Trophoblast cell (in vitro differentiated cells and primary cell): ENCODE results near the gene GFPT2.

Source experiments
- DNase-seq, 2 donors: peaks; one replicate each; pipeline ENCODE4 v3.0.0-alpha.2; 2016
- H2AFZ ChIP-seq: 2 replicates; pipeline ENCODE4 v1.6.1; 2013; ENCODE audit warnings: low read length, moderate library complexity, mild to moderate bottlenecking; ENCODE audit not compliant: insufficient read depth, poor library complexity
- H2AK5ac ChIP-seq: 2 replicates; pipeline ENCODE4 v1.6.1; 2013; ENCODE audit warnings: mild to moderate bottlenecking, low read length
- H2BK120ac ChIP-seq: 2 replicates; pipeline ENCODE4 v1.6.1; 2013; ENCODE audit warnings: low read length, mild to moderate bottlenecking, moderate library complexity; ENCODE audit not compliant: insufficient read depth, poor library complexity
- H2BK12ac ChIP-seq: 2 replicates; pipeline ENCODE4 v1.6.1; 2013; ENCODE audit warnings: mild to moderate bottlenecking, low read length, moderate library complexity
- H2BK5ac ChIP-seq: 2 replicates; pipeline ENCODE4 v1.6.1; 2013; ENCODE audit warnings: low read length, low read depth, moderate library complexity, mild to moderate bottlenecking; ENCODE audit not compliant: poor library complexity
- H3K14ac ChIP-seq: 2 replicates; pipeline ENCODE4 v1.6.1; 2013; ENCODE audit warnings: mild to moderate bottlenecking, low read length
- H3K18ac ChIP-seq: 2 replicates; pipeline ENCODE4 v1.6.1; 2013; ENCODE audit warnings: mild to moderate bottlenecking, low read length
- H3K23ac ChIP-seq: 2 replicates; pipeline ENCODE4 v1.6.1; 2013; ENCODE audit warnings: low read length
- H3K27ac ChIP-seq: 2 replicates; pipeline ENCODE4 v1.5.1; 2013; ENCODE audit warnings: low read depth, mild to moderate bottlenecking, inconsistent platforms, low read length, moderate library complexity
- H3K27me3 ChIP-seq: 2 replicates; pipeline ENCODE4 v1.6.1; 2013; ENCODE audit warnings: inconsistent platforms, mild to moderate bottlenecking, low read length, moderate library complexity; ENCODE audit not compliant: insufficient read depth
- H3K36me3 ChIP-seq, 2 experiments: 1 replicate in 1 of 2; 2 replicates in 1 of 2; pipeline ENCODE4 v1.6.1; 2013; ENCODE audit warnings: low read length in 2 of 2, mild to moderate bottlenecking in 2 of 2, moderate library complexity in 1 of 2; ENCODE audit not compliant: insufficient read depth in 2 of 2, control insufficient read depth in 1 of 2
- H3K4ac ChIP-seq: 2 replicates; pipeline ENCODE4 v1.6.1; 2013; ENCODE audit warnings: low read depth, mild to moderate bottlenecking, low read length, moderate library complexity
- H3K4me1 ChIP-seq, 2 experiments: 1 replicate in 1 of 2; 2 replicates in 1 of 2; pipeline ENCODE4 v1.6.1; 2013; ENCODE audit warnings: low read length in 2 of 2, mild to moderate bottlenecking in 2 of 2, moderate library complexity in 1 of 2; ENCODE audit not compliant: insufficient read depth in 2 of 2, control insufficient read depth in 1 of 2
- H3K4me2 ChIP-seq: 2 replicates; pipeline ENCODE4 v1.6.1; 2013; ENCODE audit warnings: inconsistent platforms, mild to moderate bottlenecking, low read length, moderate library complexity
- H3K4me3 ChIP-seq: 2 replicates; pipeline ENCODE4 v1.5.1; 2013; ENCODE audit warnings: mild to moderate bottlenecking, low read depth, low read length, inconsistent platforms
- H3K79me1 ChIP-seq: one replicate; pipeline ENCODE4 v1.6.1; 2013; ENCODE audit warnings: low read length
- H3K79me2 ChIP-seq: 2 replicates; pipeline ENCODE4 v1.6.1; 2013; ENCODE audit warnings: low read length, mild to moderate bottlenecking; ENCODE audit not compliant: control insufficient read depth, insufficient read depth, poor library complexity
- H3K9ac ChIP-seq: 2 replicates; pipeline ENCODE4 v1.6.1; 2013; ENCODE audit warnings: mild to moderate bottlenecking, low read length
- H3K9me3 ChIP-seq: 2 replicates; pipeline ENCODE4 v1.6.1; 2013; ENCODE audit warnings: low read depth, mild to moderate bottlenecking, control low read depth, inconsistent platforms, low read length; ENCODE audit not compliant: insufficient read depth
- H4K12ac ChIP-seq: 2 replicates; pipeline ENCODE4 v1.6.1; 2013; ENCODE audit warnings: low read depth, mild to moderate bottlenecking, low read length, moderate library complexity
- H4K8ac ChIP-seq: 2 replicates; pipeline ENCODE4 v1.6.1; 2013; ENCODE audit warnings: low read depth, mild to moderate bottlenecking, low read length, moderate library complexity
- H4K91ac ChIP-seq: one replicate; pipeline ENCODE4 v1.6.1; 2013; ENCODE audit warnings: low read depth, mild to moderate bottlenecking, low read length, moderate library complexity
- WGBS: extraction: QIAGEN DNeasy Blood & Tissue Kit; methylation state at CpG from one replicate; pipeline ENCODE4 v1.1.7; 2013; ENCODE audit warnings: missing lambda C conversion rate; ENCODE audit not compliant: insufficient read length, insufficient coverage; ENCODE audit errors: extremely low coverage; 5-methylcytosine and 5-hydroxymethylcytosine counted together

GFPT2 gene

DNA sequence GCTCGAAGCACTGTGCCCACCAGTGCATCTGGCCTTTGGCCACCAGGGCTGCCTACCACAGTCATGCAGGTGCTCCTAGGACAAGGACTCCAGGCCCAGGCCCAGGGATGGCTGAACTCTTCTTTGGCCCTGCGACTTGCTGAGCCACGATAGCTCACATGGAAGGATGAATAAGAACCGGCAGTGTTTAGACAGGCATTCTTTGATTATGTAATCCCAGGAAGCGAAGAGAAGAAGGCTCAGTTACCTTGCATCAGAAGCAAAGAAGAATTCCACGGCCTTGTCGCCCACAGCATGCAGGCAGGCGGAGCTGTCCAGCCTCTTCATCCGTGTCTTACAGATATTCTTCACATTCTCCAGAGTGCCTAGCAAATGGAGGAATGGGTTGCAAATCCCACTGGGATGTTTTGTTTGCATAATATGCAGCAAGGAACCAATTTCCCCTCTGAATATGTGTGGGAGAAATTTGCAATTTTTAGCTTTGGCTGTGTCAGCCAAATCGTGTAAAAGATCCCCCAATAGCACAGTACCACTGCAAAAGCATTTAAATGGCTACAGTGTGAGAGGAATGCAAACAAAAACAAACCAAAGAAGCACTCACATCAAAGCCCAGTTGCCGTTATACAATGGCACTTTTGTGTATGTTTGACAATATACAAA is 29.1 kb downstream of the GFPT2 start:
- Histone ChIP-seq H3K79me2 (no peaks in the 10 kb centered on the region), H3K14ac (no peak overlapping the region), H4K12ac (no peak overlapping the region), H3K27ac (no peak overlapping the region), H3K9me3 (peaks cover 2% of the 10 kb centered on the region), H3K4me2 (no peak overlapping the region), H2BK5ac (no peak overlapping the region), H3K4ac (no peak overlapping the region), H3K4me3 (no peak overlapping the region), H3K27me3 (no peaks in the 10 kb centered on the region), H4K8ac (no peak overlapping the region), H2AFZ (no peak overlapping the region), H3K23ac (no peak overlapping the region), H3K18ac (no peak overlapping the region), H3K9ac (no peak overlapping the region), H4K91ac (no peak overlapping the region), H2BK12ac (no peak overlapping the region), H3K4me1 (no peaks in the 10 kb centered on the region), H2AK5ac (no peak overlapping the region), H2BK120ac (no peak overlapping the region), H3K79me1 (no peaks in the 10 kb centered on the region), H3K36me3 (no peaks in the 10 kb centered on the region)
- WGBS, result no CpG with 5 or more reads among the region's 11 CpGs
- peak; percentile 74 to 87 for DNase-seq

DNA sequence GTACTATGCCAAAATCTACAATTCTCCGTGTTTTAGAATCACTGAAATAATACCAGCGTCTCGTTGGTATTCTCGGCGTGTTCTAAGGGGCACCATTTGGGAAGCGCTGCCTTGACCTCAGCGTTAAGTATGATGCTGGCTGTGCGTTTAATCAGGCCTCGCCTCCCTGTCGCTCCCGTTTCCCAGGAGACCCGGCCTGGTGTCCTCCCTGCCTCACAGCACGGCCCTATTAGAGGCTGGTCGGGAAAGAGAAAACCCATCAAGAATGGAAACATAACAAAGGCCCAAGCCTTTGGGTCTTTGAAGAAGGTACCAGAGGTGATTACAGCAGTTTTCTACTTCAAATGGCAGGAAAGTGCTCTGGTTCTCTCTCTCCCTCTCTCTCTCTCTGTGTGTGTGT is 30.0 kb downstream of the GFPT2 start:
- no peaks in the 10 kb centered on the region for H3K79me1 ChIP-seq

DNA sequence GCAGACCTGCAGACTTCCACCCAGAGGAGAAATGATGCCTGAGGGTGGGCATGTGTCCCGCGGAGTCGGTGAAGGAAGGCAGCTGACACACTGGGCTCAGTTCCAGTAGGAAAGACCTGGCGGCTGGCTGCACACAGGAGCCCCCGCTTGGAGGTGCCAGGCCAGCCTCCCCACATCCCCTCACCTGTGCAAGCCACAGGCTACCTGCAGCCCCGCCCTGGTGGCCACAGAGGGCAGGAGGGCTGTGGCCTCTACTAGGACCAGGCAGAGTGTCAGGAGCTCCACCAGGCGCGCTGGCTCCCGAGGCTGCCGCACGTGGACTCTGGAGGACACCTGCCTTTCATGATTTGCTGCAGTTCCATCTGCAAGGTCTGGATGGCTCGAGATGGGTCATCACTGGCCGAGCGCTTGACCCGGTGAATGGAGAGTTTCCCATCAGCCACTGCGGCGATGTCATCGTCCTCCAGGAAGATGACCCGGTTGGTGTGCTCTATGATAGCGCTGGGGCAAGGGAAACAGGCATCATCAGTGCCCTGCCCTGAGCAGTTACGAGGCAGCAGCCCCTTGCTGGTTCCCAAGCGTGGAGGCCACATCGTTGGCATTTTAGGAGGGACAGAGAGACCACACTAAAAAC is 34.6 kb downstream of the GFPT2 start:
- H2BK120ac ChIP-seq, result no peak overlapping the region
- H3K4me3 ChIP-seq, result no peak overlapping the region
- no peak overlapping the region for H3K18ac ChIP-seq
- no peak overlapping the region for H2AFZ ChIP-seq
- WGBS, result no CpG with 5 or more reads among the region's 23 CpGs
- peaks cover 4% of the 10 kb centered on the region for H3K9me3 ChIP-seq
- no peak overlapping the region for H2BK5ac ChIP-seq
- no peak overlapping the region for H3K23ac ChIP-seq
- H4K8ac ChIP-seq, result no peak overlapping the region
- no peak overlapping the region for H2BK12ac ChIP-seq
- H3K14ac ChIP-seq, result no peak overlapping the region
- no peak overlapping the region for H3K4ac ChIP-seq
- no peaks in the 10 kb centered on the region for H3K27me3 ChIP-seq
- H4K91ac ChIP-seq, result no peak overlapping the region
- no peaks in the 10 kb centered on the region for H3K36me3 ChIP-seq
- no peak overlapping the region for H4K12ac ChIP-seq
- H3K79me2 ChIP-seq, result no peaks in the 10 kb centered on the region
- no peak overlapping the region for H3K27ac ChIP-seq
- DNase-seq, result no peak
- peaks cover 0 to 1% of the 10 kb centered on the region in 2 experiments for H3K4me1 ChIP-seq
- no peak overlapping the region for H3K9ac ChIP-seq
- H3K79me1 ChIP-seq, result no peaks in the 10 kb centered on the region
- no peak overlapping the region for H3K4me2 ChIP-seq
- no peak overlapping the region for H2AK5ac ChIP-seq

More for the DNA sequence above, 30.0 kb downstream of the GFPT2 start:
- Histone ChIP-seq H3K27ac (no peak overlapping the region), H3K4me3 (no peak overlapping the region), H3K4me1 (no peaks in the 10 kb centered on the region), H3K23ac (no peak overlapping the region), H3K9ac (no peak overlapping the region), H3K4me2 (no peak overlapping the region), H2BK120ac (no peak overlapping the region), H3K14ac (no peak overlapping the region), H3K27me3 (no peaks in the 10 kb centered on the region), H2AK5ac (no peak overlapping the region), H2AFZ (no peak overlapping the region), H2BK12ac (no peak overlapping the region), H3K9me3 (peaks cover 2% of the 10 kb centered on the region), H2BK5ac (no peak overlapping the region), H4K91ac (no peak overlapping the region), H4K8ac (no peak overlapping the region), H3K79me2 (no peaks in the 10 kb centered on the region), H3K18ac (no peak overlapping the region), H3K4ac (no peak overlapping the region), H3K36me3 (no peaks in the 10 kb centered on the region), H4K12ac (no peak overlapping the region)
- WGBS, result no CpG with 5 or more reads among the region's 14 CpGs
- no peak for DNase-seq

DNA sequence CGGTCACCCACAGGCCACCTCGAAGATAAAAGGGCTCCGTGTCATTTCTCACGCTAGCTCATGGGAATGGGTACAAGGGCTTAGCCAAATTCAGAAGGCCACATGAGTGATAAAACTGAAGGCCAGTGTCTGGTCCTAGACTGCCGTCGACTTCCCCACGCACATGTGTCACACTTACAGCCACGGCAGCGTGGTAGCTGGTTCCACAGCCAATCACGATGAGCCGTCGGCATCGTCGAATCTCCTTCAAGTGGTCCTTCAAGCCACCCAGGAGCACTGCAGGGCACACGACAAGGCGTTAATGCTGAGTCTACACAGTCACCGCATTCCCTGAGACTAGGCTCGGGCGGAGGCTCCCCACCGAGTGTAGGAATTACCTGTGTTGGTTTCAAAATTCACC is 36.5 kb downstream of the GFPT2 start:
- Histone ChIP-seq H3K36me3 (no peaks in the 10 kb centered on the region), H3K79me1 (no peaks in the 10 kb centered on the region), H4K12ac (no peak overlapping the region), H4K91ac (no peak overlapping the region), H3K27ac (no peak overlapping the region), H3K4me1 (peaks cover 0 to 1% of the 10 kb centered on the region in 2 experiments), H3K79me2 (no peaks in the 10 kb centered on the region), H3K23ac (no peak overlapping the region), H2BK5ac (no peak overlapping the region), H2BK12ac (no peak overlapping the region), H3K14ac (no peak overlapping the region), H3K27me3 (no peaks in the 10 kb centered on the region), H3K4me3 (no peak overlapping the region), H2AK5ac (no peak overlapping the region), H3K9me3 (peaks cover 4% of the 10 kb centered on the region), H2BK120ac (no peak overlapping the region), H4K8ac (no peak overlapping the region), H3K4ac (no peak overlapping the region), H2AFZ (no peak overlapping the region), H3K18ac (no peak overlapping the region), H3K4me2 (no peak overlapping the region), H3K9ac (no peak overlapping the region)
- WGBS, result no CpG with 5 or more reads among the region's 20 CpGs
- DNase-seq, result no peak
